GM23248 (cell line): ENCODE data around the gene PTCH1. TPM values are rescaled to one million over a fixed set of nuclear protein-coding genes. Genes with fewer than 3 reads are reported as not detected.

ENCODE experiments used
- DNase-seq: peaks from one replicate; pipeline ENCODE4 v3.0.0-alpha.2; 2015
- H2AFZ ChIP-seq: fragments of 200-600 bp; sonication (generic); 2 replicates; pipeline ENCODE4 v1.6.1; 2016; ENCODE audit warnings: antibody characterized with exemption
- H3F3A ChIP-seq: fragments of 200-600 bp; sonication (generic); 2 replicates; pipeline ENCODE4 v1.6.1; 2016; ENCODE audit warnings: mild to moderate bottlenecking, antibody characterized with exemption, mixed run types; ENCODE audit not compliant: insufficient read depth
- H3K27ac ChIP-seq: fragments of 200-600 bp; sonication (generic); 2 replicates; pipeline ENCODE4 v1.5.1; 2016; ENCODE audit warnings: mild to moderate bottlenecking
- H3K27me3 ChIP-seq: fragments of 200-600 bp; sonication (generic); replicated peaks from 2 replicates; pipeline ENCODE4 v1.6.1; 2016; ENCODE audit warnings: mild to moderate bottlenecking; ENCODE audit not compliant: insufficient read depth
- H3K36me3 ChIP-seq: fragments of 200-600 bp; sonication (generic); 2 replicates; pipeline ENCODE4 v1.6.1; 2016; ENCODE audit warnings: low read depth, mild to moderate bottlenecking
- H3K4me1 ChIP-seq: fragments of 200-600 bp; sonication (generic); 2 replicates; pipeline ENCODE4 v1.6.1; 2016; ENCODE audit warnings: mild to moderate bottlenecking; ENCODE audit not compliant: insufficient read depth
- H3K4me2 ChIP-seq: fragments of 200-600 bp; sonication (generic); one replicate; pipeline ENCODE4 v1.6.1; 2016; ENCODE audit warnings: mild to moderate bottlenecking; ENCODE audit not compliant: unreplicated experiment
- H3K4me3 ChIP-seq: fragments of 200-600 bp; sonication (generic); 2 replicates; pipeline ENCODE4 v1.5.1; 2016; ENCODE audit warnings: mild to moderate bottlenecking
- H3K79me2 ChIP-seq: fragments of 200-600 bp; sonication (generic); 2 replicates; pipeline ENCODE4 v1.6.1; 2016; ENCODE audit warnings: mild to moderate bottlenecking; ENCODE audit not compliant: insufficient read depth
- H3K9ac ChIP-seq: fragments of 200-600 bp; sonication (generic); 2 replicates; pipeline ENCODE4 v1.6.1; 2016; ENCODE audit warnings: mild to moderate bottlenecking
- H3K9me2 ChIP-seq: fragments of 200-600 bp; sonication (generic); 2 replicates; pipeline ENCODE4 v1.6.1; 2016; ENCODE audit warnings: mixed run types, mild to moderate bottlenecking, moderate library complexity; ENCODE audit not compliant: insufficient read depth
- H3K9me3 ChIP-seq: fragments of 200-600 bp; sonication (generic); one replicate; pipeline ENCODE4 v1.6.1; 2017; ENCODE audit warnings: low read depth
- H4K20me1 ChIP-seq: fragments of 200-600 bp; sonication (generic); 2 replicates; pipeline ENCODE4 v1.6.0; 2016; ENCODE audit not compliant: insufficient read depth
- EZH2 ChIP-seq: fragments of 200-600 bp; sonication (generic); IDR thresholded peaks from 2 replicates; pipeline ENCODE4 v1.6.1; 2018; ENCODE audit warnings: antibody characterized with exemption, mild to moderate bottlenecking; ENCODE audit not compliant: insufficient read depth, poor library complexity, severe bottlenecking
- EZH2phosphoT487 ChIP-seq: fragments of 200-600 bp; sonication (generic); IDR thresholded peaks from 2 replicates; pipeline ENCODE4 v1.6.1; 2018; ENCODE audit warnings: antibody characterized with exemption, moderate library complexity, mild to moderate bottlenecking, low read depth; ENCODE audit not compliant: insufficient read depth
- WGBS, 2 experiments: methylation state at CpG; one replicate each; pipeline ENCODE4 v1.1.6; 2015 to 2017; ENCODE audit warnings: low lambda C conversion rate in 2 of 2, low coverage in 1 of 2; ENCODE audit errors: missing lambda C conversion rate in 2 of 2; 5-methylcytosine and 5-hydroxymethylcytosine counted together
- in situ Hi-C: fragments of 300-500 bp; cut with MboI; formaldehyde crosslinking; loops from 2 replicates; pipeline ENCODE4 v1.15.0; 2020
- polyA plus RNA-seq: library from polyadenylated mRNA; unstranded; fragments of >200 nt; fragmentation: Nextera tagmentation; extraction: Ambion mirVana; gene quantifications from 2 replicates; pipeline ENCODE4 v1.2.1, GENCODE V29; 2016
- total RNA-seq: library from RNA; depleted of rRNA; stranded (reverse); fragments of >200 nt; shearing (Covaris generic); gene quantifications from 2 replicates; pipeline ENCODE4 v1.2.3, GENCODE V29; 2014

The PTCH1 gene
- total and polyA plus RNA-seq, 2 experiments from 2014 or later = 3.8 to 7.3 TPM

GRCh38 chr9:95483431-95483830 lies 33.3 kb downstream of the PTCH1 start:
- in situ Hi-C loops = no loop called here
- no peak for DNase-seq
- Histone ChIP-seq H3K9ac (no peak overlapping the region), H3K9me2 (no peaks in the 10 kb centered on the region), H3K27me3 (no peaks in the 10 kb centered on the region), H3K27ac (no peak overlapping the region), H3K4me2 (no peak overlapping the region), H3F3A (no peaks in the 10 kb centered on the region), H3K36me3 (peaks cover 3% of the 10 kb centered on the region; the same call in 1 of the 2 replicates), H3K9me3 (no peaks in the 10 kb centered on the region), H3K79me2 (peaks cover 9% of the 10 kb centered on the region; the same call in 1 of the 2 replicates), H3K4me1 (no peaks in the 10 kb centered on the region), H2AFZ (no peak overlapping the region), H3K4me3 (no peak overlapping the region), H4K20me1 (no peaks in the 10 kb centered on the region; the same call in 1 of the 2 replicates)
- TF ChIP-seq EZH2phosphoT487 = no peak
- no peak for TF ChIP-seq EZH2
- 87 to 95% methylated on average over 6 of the region's 6 CpGs for WGBS, 2 experiments

- in situ Hi-C loops = no loop called here
These were observed 34.1 kb downstream of the PTCH1 start for GRCh38 chr9:95482621-95483020.

GRCh38 chr9:95481000-95481399 lies 35.8 kb downstream of the PTCH1 start:
- Histone ChIP-seq H3K9me2 (no peaks in the 10 kb centered on the region), H3K36me3 (peaks cover 3% of the 10 kb centered on the region; the same call in 1 of the 2 replicates), H3K27ac (no peak overlapping the region), H3K27me3 (no peaks in the 10 kb centered on the region), H3K79me2 (peaks cover 5% of the 10 kb centered on the region; the same call in 1 of the 2 replicates), H3K9me3 (no peaks in the 10 kb centered on the region), H3K4me1 (no peaks in the 10 kb centered on the region), H3K4me2 (no peak overlapping the region), H3K9ac (no peak overlapping the region), H3F3A (no peaks in the 10 kb centered on the region), H2AFZ (no peak overlapping the region), H4K20me1 (no peaks in the 10 kb centered on the region; the same call in 1 of the 2 replicates), H3K4me3 (no peak overlapping the region)
- DNase-seq = no peak
- WGBS, 2 experiments = 100% methylated on average over 2 of the region's 2 CpGs
- in situ Hi-C loops = no loop called here
- no peak for TF ChIP-seq EZH2

More at GRCh38 chr9:95482621-95483020, 34.1 kb downstream of the PTCH1 start:
- no peak for DNase-seq
- Histone ChIP-seq H3K4me2 (no peak overlapping the region), H3K4me1 (no peaks in the 10 kb centered on the region), H3K4me3 (no peak overlapping the region), H3K27ac (no peak overlapping the region), H4K20me1 (no peaks in the 10 kb centered on the region; the same call in 1 of the 2 replicates), H3K9me2 (no peaks in the 10 kb centered on the region), H3K36me3 (peaks cover 3% of the 10 kb centered on the region; the same call in 1 of the 2 replicates), H3F3A (no peaks in the 10 kb centered on the region), H3K27me3 (no peaks in the 10 kb centered on the region), H3K9ac (no peak overlapping the region), H3K9me3 (no peaks in the 10 kb centered on the region), H2AFZ (no peak overlapping the region), H3K79me2 (peaks cover 7% of the 10 kb centered on the region; the same call in 1 of the 2 replicates)
- TF ChIP-seq EZH2 (no peak), EZH2phosphoT487 (no peak)
- WGBS, 2 experiments = 90 to 95% methylated on average over 3 of the region's 3 CpGs

GRCh38 chr9:95480346-95480745 lies 36.4 kb downstream of the PTCH1 start:
- 93 to 97% methylated on average over 12 of the region's 12 CpGs for WGBS, 2 experiments
- peaks cover 3% of the 10 kb centered on the region; the same call in 1 of the 2 replicates for H3K36me3 ChIP-seq
- TF ChIP-seq EZH2phosphoT487 (no peak), EZH2 (no peak)

More at GRCh38 chr9:95480346-95480745, 36.4 kb downstream of the PTCH1 start:
- H3K79me2 ChIP-seq = peaks cover 3% of the 10 kb centered on the region; the same call in 1 of the 2 replicates
- no peaks in the 10 kb centered on the region for H3K9me3 ChIP-seq
- in situ Hi-C loops = no loop called here
- no peaks in the 10 kb centered on the region for H3K4me1 ChIP-seq
- H3K4me3 ChIP-seq = no peak overlapping the region
- H3K9me2 ChIP-seq = no peaks in the 10 kb centered on the region
- no peaks in the 10 kb centered on the region for H4K20me1 ChIP-seq
- no peaks in the 10 kb centered on the region for H3K27me3 ChIP-seq
- no peaks in the 10 kb centered on the region for H3F3A ChIP-seq
- H3K27ac ChIP-seq = no peak overlapping the region
- no peak overlapping the region for H3K9ac ChIP-seq
- H3K4me2 ChIP-seq = no peak overlapping the region
- no peak for DNase-seq
- H2AFZ ChIP-seq = no peak overlapping the region
